ENCODE data around the gene YTHDF1. TPM values are rescaled to one million over a fixed set of nuclear protein-coding genes. Genes with fewer than 3 reads are reported as not detected.

The YTHDF1 gene
- total RNA-seq, 1 experiment from 2014 or later, result 85.4 TPM

DNA sequence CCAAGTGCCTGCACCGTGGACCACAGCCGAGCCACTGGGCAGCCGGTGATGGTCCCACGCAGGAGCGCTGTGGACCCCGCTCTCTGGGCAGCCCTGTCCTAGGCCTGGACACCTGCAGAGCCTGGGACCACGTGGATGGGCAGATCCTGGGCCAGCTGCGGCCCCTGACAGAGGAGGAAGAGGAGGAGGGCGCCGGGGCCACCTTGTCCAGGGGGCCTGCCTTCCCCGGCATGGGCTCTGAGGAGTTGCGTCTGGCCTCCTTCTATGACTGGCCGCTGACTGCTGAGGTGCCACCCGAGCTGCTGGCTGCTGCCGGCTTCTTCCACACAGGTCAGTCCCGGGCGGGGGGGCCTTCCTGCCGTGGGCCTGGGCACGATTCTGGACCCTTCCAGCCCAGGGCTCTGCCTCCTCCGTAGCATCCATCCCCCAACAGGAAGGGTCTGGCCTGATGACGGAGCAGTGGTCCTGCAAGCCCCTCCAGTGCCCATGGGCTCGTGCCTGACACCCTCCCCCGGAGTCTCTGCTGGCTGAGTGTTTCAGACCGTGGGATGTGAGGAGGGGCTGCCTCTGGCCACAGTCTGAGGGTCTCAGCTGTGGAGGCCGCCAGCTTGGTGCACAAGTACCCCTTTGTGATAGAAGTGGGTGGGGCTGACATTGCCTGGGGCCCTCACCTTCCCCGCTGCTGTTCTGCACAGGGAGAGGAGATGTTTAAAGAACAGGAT lies 20.3 kb upstream of the YTHDF1 start:
- Histone ChIP-seq H3K79me1 (ENCODE audit: insufficient read depth, low read depth, low read length, poor library complexity, severe bottlenecking) (no peaks in the 10 kb centered on the region), H2BK12ac (ENCODE audit: insufficient read length, low read depth, low read length) (no peak overlapping the region), H3T11ph (ENCODE audit: low read length) (no peak overlapping the region), H2BK120ac (ENCODE audit: low read depth, low read length, poor library complexity, severe bottlenecking) (no peak overlapping the region), H3K9ac (ENCODE audit: extremely low read depth, insufficient read length, low read length) (no peak overlapping the region), H4K20me1 (ENCODE audit: control insufficient read depth, insufficient read depth, insufficient read length) (no peaks in the 10 kb centered on the region), H3K79me2 (ENCODE audit: insufficient read depth, low read length) (no peaks in the 10 kb centered on the region), H2BK20ac (ENCODE audit: low read depth, low read length, poor library complexity, severe bottlenecking) (no peak overlapping the region), H3K4me2 (ENCODE audit: insufficient read depth, insufficient read length, low read length) (no peak overlapping the region), H2BK5ac (ENCODE audit: insufficient read length, low read length) (no peak overlapping the region), H3K27ac (ENCODE audit: insufficient read length, low read depth, low read length) (no peak overlapping the region), H2AFZ (ENCODE audit: low read length) (no peak overlapping the region), H3K9me3 (ENCODE audit: control insufficient read depth, low read depth, low read length) (no peaks in the 10 kb centered on the region), H3K56ac (ENCODE audit: insufficient read length, low read depth, low read length) (no peak overlapping the region), H2BK15ac (ENCODE audit: low read depth, low read length) (no peak overlapping the region), H4K5ac (ENCODE audit: insufficient read length, low read depth, low read length) (no peak overlapping the region), H3K4ac (ENCODE audit: low read depth, low read length) (no peak overlapping the region), H3K4me1 (ENCODE audit: insufficient read depth, low read length) (peaks cover 2% of the 10 kb centered on the region; the same call in 1 of the 2 replicates), H3K18ac (ENCODE audit: insufficient read length, low read depth, low read length) (no peak overlapping the region), H3K23me2 (ENCODE audit: insufficient read length, low read depth, low read length, poor library complexity, severe bottlenecking) (no peaks in the 10 kb centered on the region), H2AK5ac (ENCODE audit: insufficient read length, low read length) (no peak overlapping the region), H4K91ac (ENCODE audit: insufficient read length, low read depth, low read length) (no peak overlapping the region), H3K27me3 (ENCODE audit: insufficient read depth, low read length) (no peaks in the 10 kb centered on the region), H3K23ac (ENCODE audit: insufficient read length, low read depth, low read length) (no peak overlapping the region), H4K8ac (replicated peaks; ENCODE audit: insufficient read length, low read depth, low read length) (no peak overlapping the region), H3K14ac (ENCODE audit: insufficient read depth, low read length) (no peak overlapping the region)
- peaks cover 13% of the 10 kb centered on the region for H3K27me3 Mint-ChIP-seq (ENCODE audit: low read depth)
- DNase-seq, result no peak
- WGBS (ENCODE audit: extremely low coverage, insufficient read length, low lambda C conversion rate), result no CpG with 5 or more reads among the region's 26 CpGs
- H3K27ac Mint-ChIP-seq, result no peak overlapping the region; a peak in 1 of 7 replicates
- TF ChIP-seq CTCF (conservative IDR thresholded peaks at IDR 0.05), result no peak
- no peaks in the 10 kb centered on the region; a peak in 1 of 5 replicates for H3K9me3 Mint-ChIP-seq
- H3K4me1 Mint-ChIP-seq, result peaks cover 14 to 27% of the 10 kb centered on the region in 2 experiments
- H3K36me3 Mint-ChIP-seq (ENCODE audit: insufficient read depth in 1 of 3, low read depth in 3 of 3), result no peaks in the 10 kb centered on the region
- H3K4me3 Mint-ChIP-seq, result no peak overlapping the region
